GM12878 (cell line): ENCODE results near the gene DOCK2. TPM values are rescaled to one million over a fixed set of nuclear protein-coding genes. Genes with fewer than 3 reads are reported as not detected.
A peak's percentile ranks its signal among the peaks of the same experiment; 100 is the strongest.

Experiments used
- ATAC-seq: fragments of 200-7000 bp; cut with Tn5 transposase; 3 replicates; pipeline ENCODE4 v1.9.1; 2020; ENCODE audit warnings: mild to moderate bottlenecking, moderate library complexity
- BruUV-seq: library from RNA; stranded (reverse); fragments of 400-500 nt; replicated peaks from 2 replicates; lab custom pipeline; 2021; lab: Mats Ljungman, UMichigan
- CTCF ChIA-PET: fragments of 300-600 bp; sonication (Branson Sonifier 250); formaldehyde crosslinking; extraction: SDS; loops from one replicate; lab custom pipeline; 2021; ENCODE audit warnings: inconsistent platforms; lab: Yijun Ruan, JAX
- POLR2A ChIA-PET: fragments of 350-600 bp; formaldehyde crosslinking; extraction: SDS; loops from one replicate; lab custom pipeline; 2021; ENCODE audit warnings: inconsistent platforms; lab: Charles Lee
- RAD21 ChIA-PET: fragments of 300-600 bp; sonication (Branson Sonifier 250); formaldehyde crosslinking; loops from one replicate; lab custom pipeline; 2023; ENCODE audit warnings: antibody characterized with exemption; ENCODE audit not compliant: unreplicated experiment; lab: Charles Lee
- SMC1A ChIA-PET: fragments of 300-600 bp; sonication (Branson Sonifier 250); formaldehyde crosslinking; loops from one replicate; lab custom pipeline; 2023; ENCODE audit not compliant: unreplicated experiment, uncharacterized antibody; lab: Charles Lee
- DNase-seq: peaks from one replicate; pipeline ENCODE4 v3.0.0-alpha.2; 2011; ENCODE audit warnings: low read depth, low spot score
- FAIRE-seq: peaks from 3 replicates; lab custom pipeline; 2011; peaks lifted over from hg19 to GRCh38; lab: Jason Lieb, UNC
- H2AFZ ChIP-seq: 2 replicates; pipeline ENCODE4 v1.6.0; 2011; ENCODE audit warnings: low read depth, low read length, control low read depth; ENCODE audit not compliant: control insufficient read depth
- H3K27ac ChIP-seq: 2 replicates; pipeline ENCODE4 v1.5.1; 2011; ENCODE audit warnings: control low read depth; ENCODE audit not compliant: control insufficient read depth, insufficient read depth
- H3K27me3 ChIP-seq, 2 experiments: replicated peaks in 1 of 2; 2 replicates each; pipeline versions ENCODE4 v1.6.0 to v1.6.1; 2011; ENCODE audit warnings: low read length in 1 of 2; ENCODE audit not compliant: control insufficient read depth in 2 of 2, insufficient read depth in 2 of 2
- H3K36me3 ChIP-seq, 2 experiments: 2 replicates each; pipeline ENCODE4 v1.5.1; 2011; ENCODE audit warnings: low read length in 1 of 2; ENCODE audit not compliant: control insufficient read depth in 2 of 2, insufficient read depth in 2 of 2
- H3K4me1 ChIP-seq: 2 replicates; pipeline ENCODE4 v1.6.1; 2011; ENCODE audit warnings: mild to moderate bottlenecking, low read length, moderate library complexity, mixed read lengths; ENCODE audit not compliant: control insufficient read depth, insufficient read depth
- H3K4me2 ChIP-seq: 2 replicates; pipeline ENCODE4 v1.6.0; 2011; ENCODE audit warnings: control low read depth; ENCODE audit not compliant: control insufficient read depth, insufficient read depth
- H3K4me3 ChIP-seq: fragments of 200-600 bp; sonication (generic); 2 replicates; pipeline ENCODE4 v1.5.1; 2016
- H3K79me2 ChIP-seq: 2 replicates; pipeline ENCODE4 v1.6.0; 2011; ENCODE audit warnings: low read length; ENCODE audit not compliant: control insufficient read depth, insufficient read depth
- H3K9ac ChIP-seq: 2 replicates; pipeline ENCODE4 v1.8.0; 2011; ENCODE audit warnings: low read length, control low read depth, mixed read lengths; ENCODE audit not compliant: control insufficient read depth, insufficient read depth
- H3K9me3 ChIP-seq: replicated peaks from 3 replicates; pipeline ENCODE4 v1.5.1; 2011; ENCODE audit warnings: mild to moderate bottlenecking, low read length; ENCODE audit not compliant: control insufficient read depth, insufficient read depth
- H4K20me1 ChIP-seq: 2 replicates; pipeline ENCODE4 v1.6.0; 2011; ENCODE audit not compliant: control insufficient read depth, insufficient read depth
- CREB1 ChIP-seq: IDR thresholded peaks from 2 replicates; pipeline ENCODE4 v1.6.1; 2012; ENCODE audit warnings: low read depth, mild to moderate bottlenecking, inconsistent platforms
- EGR1 ChIP-seq, 2 experiments: IDR thresholded peaks; 1 replicate in 1 of 2; 2 replicates in 1 of 2; pipeline ENCODE4 v1.6.1; 2011 to 2012; ENCODE audit warnings: low read depth in 2 of 2, low read length in 2 of 2, borderline replicate concordance in 1 of 2, mild to moderate bottlenecking in 1 of 2, moderate library complexity in 1 of 2
- ESRRA ChIP-seq: IDR thresholded peaks from 2 replicates; pipeline ENCODE4 v1.6.1; 2012; ENCODE audit warnings: mild to moderate bottlenecking, low read length, improper control_type of control experiment
- GATAD2B ChIP-seq: fragments of 450-650 bp; conservative IDR thresholded peaks from 2 replicates; pipeline ENCODE4 v1.6.1; 2017; ENCODE audit warnings: low read depth, mild to moderate bottlenecking, moderate library complexity
- HDAC2 ChIP-seq: fragments of 200-600 bp; sonication (generic); IDR thresholded peaks from 2 replicates; pipeline ENCODE4 v1.6.1; 2017
- JUNB ChIP-seq: IDR thresholded peaks from 2 replicates; pipeline ENCODE4 v1.6.1; 2016; ENCODE audit warnings: antibody characterized with exemption, mild to moderate bottlenecking
- KDM1A ChIP-seq: fragments of 200-600 bp; sonication (generic); IDR thresholded peaks from 2 replicates; pipeline ENCODE4 v1.6.1; 2016; ENCODE audit warnings: borderline replicate concordance
- MTA3 ChIP-seq: IDR thresholded peaks from 2 replicates; pipeline ENCODE4 v1.6.1; 2012; ENCODE audit warnings: low read length, inconsistent platforms, borderline replicate concordance
- MYB ChIP-seq: fragments of 150-350 bp; IDR thresholded peaks from 2 replicates; pipeline ENCODE4 v1.6.1; 2014; ENCODE audit warnings: mild to moderate bottlenecking, low read depth, low read length, borderline replicate concordance
- NR2C2 ChIP-seq: IDR thresholded peaks from 2 replicates; pipeline ENCODE4 v1.6.1; 2011; ENCODE audit warnings: borderline replicate concordance, low read depth; ENCODE audit not compliant: control insufficient read depth, insufficient read length
- POLR2AphosphoS5 ChIP-seq: IDR thresholded peaks from 2 replicates; pipeline ENCODE4 v1.6.1; 2011; ENCODE audit warnings: mild to moderate bottlenecking, low read length, inconsistent platforms
- RB1 ChIP-seq: fragments of 450-650 bp; formaldehyde crosslinking; IDR thresholded peaks from 2 replicates; pipeline ENCODE4 v1.6.1; 2017; ENCODE audit warnings: mild to moderate bottlenecking, borderline replicate concordance
- RELA ChIP-seq: fragments of 450-650 bp; IDR thresholded peaks from 2 replicates; pipeline ENCODE4 v1.8.0; 2014; ENCODE audit warnings: borderline replicate concordance; ENCODE audit not compliant: partially characterized antibody
- STAT1 ChIP-seq: fragments of 450-650 bp; conservative IDR thresholded peaks from 2 replicates; pipeline ENCODE4 v1.6.1; 2014; ENCODE audit warnings: antibody characterized with exemption, mild to moderate bottlenecking
- ZNF384 ChIP-seq: IDR thresholded peaks from 2 replicates; pipeline ENCODE4 v1.6.1; 2012; ENCODE audit warnings: low read depth, mild to moderate bottlenecking, low read length, improper control_type of control experiment, borderline replicate concordance
- ZSCAN29 ChIP-seq: fragments of 450-650 bp; IDR thresholded peaks from 2 replicates; pipeline ENCODE4 v1.6.1; 2017; ENCODE audit warnings: mild to moderate bottlenecking, moderate library complexity
- WGBS: methylation state at CpG from one replicate; pipeline ENCODE4 v1.1.6; 2016; ENCODE audit warnings: low lambda C conversion rate; ENCODE audit not compliant: insufficient replicate concordance, insufficient coverage; ENCODE audit errors: missing lambda C conversion rate; 5-methylcytosine and 5-hydroxymethylcytosine counted together
- in situ Hi-C: fragments of 300-500 bp; cut with MboI; formaldehyde crosslinking; loops from 9 replicates; pipeline ENCODE4 v1.14.3; 2018; ENCODE audit warnings: mixed read lengths
- intact Hi-C: fragments of 100-400 bp; cut with micrococcal nuclease; formaldehyde crosslinking; loops from one replicate; pipeline ENCODE4 v1.14.2; 2022; ENCODE audit not compliant: unreplicated experiment
- polyA plus RNA-seq, 11 experiments: library from polyadenylated mRNA; depleted of rRNA in 4 of 11; unstranded in 6 of 11; stranded (reverse) in 5 of 11; fragments of >200 nt; fragmentation: Nextera tagmentation in 4 of 11; fragmentation: Illumina TruSeq in 1 of 11; extraction: Ambion mirVana in 4 of 11; extraction: Trizol in 1 of 11; gene quantifications; 1 replicate in 1 of 11; 2 replicates in 10 of 11; pipeline versions ENCODE4 v1.2.1 to v1.2.3, GENCODE V29; 2011 to 2016; ENCODE audit warnings: inconsistent platforms in 2 of 11, missing spikeins in 2 of 11, low read depth in 1 of 11
- total RNA-seq, 4 experiments: library from RNA; depleted of rRNA in 3 of 4; stranded (reverse); fragments of >200 nt in 3 of 4; fragmentation: Illumina TruSeq in 1 of 4; extraction: Trizol in 1 of 4; gene quantifications; 2 replicates each; pipeline versions ENCODE4 v1.2.1 to v1.2.3, GENCODE V29; 2013 to 2021
- TF ChIP-seq, protein P1 (sequence below): IDR thresholded peaks from 2 replicates; pipeline ENCODE4 v1.6.1; 2012; ENCODE audit warnings: low read depth, low read length, improper control_type of control experiment
- TF ChIP-seq, protein P2 (sequence below): fragments of 450-650 bp; IDR thresholded peaks from 2 replicates; pipeline ENCODE4 v1.6.1; 2016; ENCODE audit warnings: mild to moderate bottlenecking
- TF ChIP-seq, protein P3 (sequence below): fragments of 450-650 bp; IDR thresholded peaks from 2 replicates; pipeline ENCODE4 v1.6.1; 2014; ENCODE audit warnings: mild to moderate bottlenecking
- TF ChIP-seq, protein P4 (sequence below): IDR thresholded peaks from 2 replicates; pipeline ENCODE4 v1.6.1; 2012; ENCODE audit warnings: low read length, inconsistent platforms

The DOCK2 gene
- total and polyA plus RNA-seq, 10 of the 15 experiments (the other 5 are each of a cell fraction or from before 2014, with no cell fraction given): 34.2 to 192 (median 118) TPM

DNA sequence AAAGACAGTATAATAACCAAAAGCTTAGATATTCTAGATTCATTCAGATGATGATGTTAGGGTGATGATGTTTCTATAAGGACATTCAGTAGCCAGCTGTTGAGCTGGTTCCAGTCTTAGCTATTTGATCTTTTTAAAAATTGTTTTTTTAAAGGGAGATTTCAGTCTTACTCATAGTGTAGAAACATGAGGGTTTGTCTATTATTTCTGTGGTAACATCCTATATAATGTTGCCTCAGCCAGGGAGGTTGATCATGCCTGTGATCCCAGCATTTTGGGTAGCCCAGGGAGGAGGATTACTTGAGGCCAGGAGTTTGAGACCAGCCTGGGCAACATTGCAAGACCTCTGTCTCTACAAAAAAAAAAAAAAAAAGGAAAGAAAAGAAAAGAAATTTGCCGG is 167.8 kb downstream of the DOCK2 start:
- peak; percentile 29 for ATAC-seq
- TF ChIP-seq JUNB: peak; percentile 26
- no peak for TF ChIP-seq CREB1
- TF ChIP-seq, protein P1, sequence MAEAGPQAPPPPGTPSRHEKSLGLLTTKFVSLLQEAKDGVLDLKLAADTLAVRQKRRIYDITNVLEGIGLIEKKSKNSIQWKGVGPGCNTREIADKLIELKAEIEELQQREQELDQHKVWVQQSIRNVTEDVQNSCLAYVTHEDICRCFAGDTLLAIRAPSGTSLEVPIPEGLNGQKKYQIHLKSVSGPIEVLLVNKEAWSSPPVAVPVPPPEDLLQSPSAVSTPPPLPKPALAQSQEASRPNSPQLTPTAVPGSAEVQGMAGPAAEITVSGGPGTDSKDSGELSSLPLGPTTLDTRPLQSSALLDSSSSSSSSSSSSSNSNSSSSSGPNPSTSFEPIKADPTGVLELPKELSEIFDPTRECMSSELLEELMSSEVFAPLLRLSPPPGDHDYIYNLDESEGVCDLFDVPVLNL: no peak
- TF ChIP-seq GATAD2B: no peak
- TF ChIP-seq MYB: no peak
- no peak for TF ChIP-seq RB1
- TF ChIP-seq KDM1A: no peak
- no peak for TF ChIP-seq POLR2AphosphoS5
- TF ChIP-seq ZNF384: peak; percentile 37; the same call in 1 of the 2 replicates
- no peak for TF ChIP-seq RELA
- TF ChIP-seq ZSCAN29: no peak
- TF ChIP-seq HDAC2: no peak
- TF ChIP-seq, protein P2, sequence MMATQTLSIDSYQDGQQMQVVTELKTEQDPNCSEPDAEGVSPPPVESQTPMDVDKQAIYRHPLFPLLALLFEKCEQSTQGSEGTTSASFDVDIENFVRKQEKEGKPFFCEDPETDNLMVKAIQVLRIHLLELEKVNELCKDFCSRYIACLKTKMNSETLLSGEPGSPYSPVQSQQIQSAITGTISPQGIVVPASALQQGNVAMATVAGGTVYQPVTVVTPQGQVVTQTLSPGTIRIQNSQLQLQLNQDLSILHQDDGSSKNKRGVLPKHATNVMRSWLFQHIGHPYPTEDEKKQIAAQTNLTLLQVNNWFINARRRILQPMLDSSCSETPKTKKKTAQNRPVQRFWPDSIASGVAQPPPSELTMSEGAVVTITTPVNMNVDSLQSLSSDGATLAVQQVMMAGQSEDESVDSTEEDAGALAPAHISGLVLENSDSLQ: no peak
- TF ChIP-seq STAT1: no peak
- no peak for TF ChIP-seq EGR1 (IDR thresholded peaks at IDR 0.05; ENCODE audit: borderline replicate concordance in 1 of 2, low read depth in 2 of 2, low read length in 2 of 2)
- TF ChIP-seq, protein P3, sequence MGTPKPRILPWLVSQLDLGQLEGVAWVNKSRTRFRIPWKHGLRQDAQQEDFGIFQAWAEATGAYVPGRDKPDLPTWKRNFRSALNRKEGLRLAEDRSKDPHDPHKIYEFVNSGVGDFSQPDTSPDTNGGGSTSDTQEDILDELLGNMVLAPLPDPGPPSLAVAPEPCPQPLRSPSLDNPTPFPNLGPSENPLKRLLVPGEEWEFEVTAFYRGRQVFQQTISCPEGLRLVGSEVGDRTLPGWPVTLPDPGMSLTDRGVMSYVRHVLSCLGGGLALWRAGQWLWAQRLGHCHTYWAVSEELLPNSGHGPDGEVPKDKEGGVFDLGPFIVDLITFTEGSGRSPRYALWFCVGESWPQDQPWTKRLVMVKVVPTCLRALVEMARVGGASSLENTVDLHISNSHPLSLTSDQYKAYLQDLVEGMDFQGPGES: no peak
- TF ChIP-seq NR2C2: no peak
- no peak for TF ChIP-seq MTA3
- TF ChIP-seq ESRRA: no peak
- TF ChIP-seq, protein P4, sequence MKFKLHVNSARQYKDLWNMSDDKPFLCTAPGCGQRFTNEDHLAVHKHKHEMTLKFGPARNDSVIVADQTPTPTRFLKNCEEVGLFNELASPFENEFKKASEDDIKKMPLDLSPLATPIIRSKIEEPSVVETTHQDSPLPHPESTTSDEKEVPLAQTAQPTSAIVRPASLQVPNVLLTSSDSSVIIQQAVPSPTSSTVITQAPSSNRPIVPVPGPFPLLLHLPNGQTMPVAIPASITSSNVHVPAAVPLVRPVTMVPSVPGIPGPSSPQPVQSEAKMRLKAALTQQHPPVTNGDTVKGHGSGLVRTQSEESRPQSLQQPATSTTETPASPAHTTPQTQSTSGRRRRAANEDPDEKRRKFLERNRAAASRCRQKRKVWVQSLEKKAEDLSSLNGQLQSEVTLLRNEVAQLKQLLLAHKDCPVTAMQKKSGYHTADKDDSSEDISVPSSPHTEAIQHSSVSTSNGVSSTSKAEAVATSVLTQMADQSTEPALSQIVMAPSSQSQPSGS: peak; percentile 7; the same call in 1 of the 2 replicates

More for the DNA sequence above, 167.8 kb downstream of the DOCK2 start:
- 0% methylated on average over 1 of the region's 1 CpG for WGBS
- in situ Hi-C loops: no loop called here
- Histone ChIP-seq H2AFZ (no peak overlapping the region), H3K36me3 (peaks cover 11 to 25% of the 10 kb centered on the region in 2 experiments), H3K4me1 (peaks cover 46% of the 10 kb centered on the region), H3K27ac (peak overlapping the region; percentile 84), H4K20me1 (no peaks in the 10 kb centered on the region), H3K4me3 (peak overlapping the region; percentile 26; the same call in 1 of the 2 replicates), H3K4me2 (peak overlapping the region; percentile 67), H3K9ac (peak overlapping the region; percentile 41), H3K79me2 (peaks cover 11% of the 10 kb centered on the region), H3K27me3 (no peaks in the 10 kb centered on the region), H3K9me3 (no peaks in the 10 kb centered on the region)
- ChIA-PET POLR2A (interaction anchor here (0.6 to 5.4 kb wide), 18 partner anchors 8 to 169 kb away, joined by 3 to 47 read pairs (median 5); no protein-coding TSS in a partner anchor), CTCF (interaction anchor here (0.7 to 4.2 kb wide), 19 partner anchors 10 to 220 kb away, joined by 3 to 40 read pairs (median 5); partner anchors contain the start of gene INSYN2B), RAD21 (interaction anchor here (0.7 to 5.3 kb wide), 31 partner anchors 14 to 491 kb away, joined by 3 to 130 read pairs (median 9); partner anchors contain the start of genes INSYN2B and SPDL1), SMC1A (interaction anchor here (0.6 to 16.6 kb wide), 37 partner anchors 8 to 175 kb away, joined by 3 to 368 read pairs (median 8); partner anchors contain the start of gene INSYN2B)
- FAIRE-seq: no peak
- BruUV-seq: no TSS peak
- DNase-seq: no peak
- intact Hi-C loops: loop anchor here (1.0 to 5.0 kb wide), 5 partner anchors 26 to 102 kb away; no protein-coding TSS in a partner anchor
